Stimulated activated naive CD8-positive, alpha-beta T cell treated with anti-CD3 and anti-CD28 coated beads, Interleukin-15, Interleukin-2, amounts not matched to agents 100 ng/mL and 50 ng/mL, for 24 hours (primary cell): Measurements from ENCODE around the gene F5.
A peak's percentile ranks its signal among the peaks of the same experiment; 100 is the strongest.

Source experiments
- H3K27ac Mint-ChIP-seq: one replicate; pipeline ENCODE4 v1.8.0; 2021; ENCODE audit warnings: mild to moderate bottlenecking, mixed read lengths
- H3K27me3 Mint-ChIP-seq: one replicate; pipeline ENCODE4 v1.8.0; 2021; ENCODE audit warnings: mixed read lengths
- H3K36me3 Mint-ChIP-seq: one replicate; pipeline ENCODE4 v1.8.0; 2021; ENCODE audit warnings: low read depth, mixed read lengths
- H3K4me1 Mint-ChIP-seq: one replicate; pipeline ENCODE4 v1.8.0; 2021; ENCODE audit warnings: low read depth, mixed read lengths
- H3K4me3 Mint-ChIP-seq: one replicate; pipeline ENCODE4 v1.8.0; 2021; ENCODE audit warnings: mild to moderate bottlenecking, mixed read lengths
- H3K9me3 Mint-ChIP-seq: one replicate; pipeline ENCODE4 v1.8.0; 2021; ENCODE audit warnings: mixed read lengths

Gene F5

DNA sequence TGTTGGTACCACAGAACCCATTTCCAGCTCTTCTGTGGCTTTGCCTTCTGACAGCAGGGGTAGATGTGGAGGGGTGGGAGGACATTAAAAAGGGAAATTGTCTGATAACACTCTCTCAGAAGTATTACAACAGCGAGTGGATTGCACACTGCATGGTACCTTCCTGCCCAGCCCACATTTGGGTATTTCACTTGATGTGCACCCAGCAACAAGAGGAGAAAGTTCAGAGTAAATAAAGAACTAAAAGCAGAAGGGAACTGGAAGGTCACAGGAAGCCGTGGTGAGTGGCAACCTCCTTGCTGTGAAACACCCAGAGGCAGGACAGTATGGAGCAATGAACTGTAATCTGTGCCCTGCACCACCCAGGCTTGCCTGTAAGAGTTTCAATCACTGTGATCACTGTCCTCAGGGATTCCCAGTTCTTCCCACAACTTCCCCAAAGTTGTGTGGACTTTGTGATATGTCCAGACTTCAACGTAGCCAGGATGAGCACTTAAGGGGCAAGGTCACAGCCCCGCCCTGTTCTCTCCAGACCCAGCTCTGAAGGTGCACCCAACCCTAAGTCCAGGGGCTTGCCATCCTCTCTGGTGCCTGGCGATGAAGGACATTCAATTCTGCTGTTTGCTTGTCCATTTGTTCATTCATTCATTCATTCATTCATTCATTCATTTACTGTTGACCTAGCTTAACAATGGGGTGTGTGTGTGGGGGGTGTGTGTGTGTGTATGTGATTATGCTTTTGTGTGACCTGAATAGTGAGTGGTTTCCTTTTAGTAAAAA is 18.7 kb upstream of the F5 start:
- Mint-ChIP-seq H3K27me3 (no peaks in the 10 kb centered on the region), H3K4me1 (peaks cover 66% of the 10 kb centered on the region), H3K9me3 (no peaks in the 10 kb centered on the region), H3K27ac (peak overlapping the region; percentile 83), H3K36me3 (no peaks in the 10 kb centered on the region), H3K4me3 (peak overlapping the region; percentile 46)

DNA sequence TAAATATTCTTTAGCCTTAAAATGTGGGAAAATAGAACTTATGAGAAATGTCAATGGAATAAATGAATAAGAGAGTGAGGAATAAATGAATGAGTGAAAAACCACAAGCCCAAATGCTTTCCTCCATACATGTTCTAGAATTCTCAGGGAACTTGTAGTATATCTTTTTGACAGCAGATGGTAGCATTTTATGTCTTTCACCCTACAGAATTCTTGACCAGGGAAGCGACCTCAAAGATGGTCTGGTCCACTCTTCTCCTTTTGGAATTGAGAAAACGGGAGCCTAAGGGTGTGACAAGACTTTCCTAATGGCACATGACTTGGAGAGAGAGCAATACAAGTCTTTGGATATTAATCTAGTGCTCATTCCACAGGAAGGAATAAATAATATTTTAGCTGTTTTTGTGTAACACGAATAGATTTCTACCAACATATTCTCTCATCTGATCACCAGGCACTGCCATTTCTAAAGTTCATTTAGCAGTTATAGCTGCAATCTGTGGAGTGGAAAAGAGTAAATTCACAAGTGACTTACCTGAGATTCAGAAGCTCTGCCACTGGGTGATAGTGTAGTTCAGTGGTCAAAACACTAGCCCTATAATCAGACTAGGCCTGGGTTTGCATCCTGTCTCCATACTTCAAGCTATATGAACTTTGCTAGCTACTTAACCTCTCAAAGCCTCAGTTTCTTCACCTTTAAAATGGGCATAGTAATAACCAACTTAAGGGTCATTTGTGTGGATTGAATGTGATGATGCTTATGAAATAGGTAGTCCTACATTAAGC is 15.0 kb upstream of the F5 start:
- peaks cover 68% of the 10 kb centered on the region for H3K4me1 Mint-ChIP-seq
- H3K9me3 Mint-ChIP-seq, result no peaks in the 10 kb centered on the region
- H3K27me3 Mint-ChIP-seq, result no peaks in the 10 kb centered on the region
- H3K4me3 Mint-ChIP-seq, result peak overlapping the region; percentile 6
- no peaks in the 10 kb centered on the region for H3K36me3 Mint-ChIP-seq
- peak overlapping the region; percentile 82 for H3K27ac Mint-ChIP-seq

- peaks cover 73% of the 10 kb centered on the region for H3K4me1 Mint-ChIP-seq
- H3K27me3 Mint-ChIP-seq, result no peaks in the 10 kb centered on the region
- H3K36me3 Mint-ChIP-seq, result no peaks in the 10 kb centered on the region
- H3K27ac Mint-ChIP-seq, result peak overlapping the region; percentile 4
- no peak overlapping the region for H3K4me3 Mint-ChIP-seq
- no peaks in the 10 kb centered on the region for H3K9me3 Mint-ChIP-seq
Measured at GRCh38 chr1:169595764-169596711, 9.8 kb upstream of the F5 start.

DNA sequence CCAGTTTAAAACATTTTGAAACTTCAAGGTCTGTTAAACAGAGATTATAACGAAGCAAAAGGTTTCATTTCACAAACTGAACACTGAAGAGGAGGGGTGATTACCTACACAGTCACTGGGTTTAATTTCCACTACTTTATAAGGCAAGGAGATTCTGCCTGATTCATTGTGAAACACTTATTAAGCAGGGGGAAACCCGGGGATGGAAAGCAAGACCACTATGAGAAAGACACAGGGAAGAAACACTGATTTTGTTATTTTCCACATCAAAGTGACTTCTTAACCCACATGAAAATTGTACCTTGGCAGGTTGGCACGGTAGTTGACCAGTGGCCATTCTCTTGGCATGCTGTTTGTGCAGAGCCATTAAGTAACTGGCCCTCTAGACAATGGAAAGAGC is 8.1 kb upstream of the F5 start:
- peak overlapping the region; percentile 86 for H3K27ac Mint-ChIP-seq
- no peaks in the 10 kb centered on the region for H3K9me3 Mint-ChIP-seq
- no peaks in the 10 kb centered on the region for H3K36me3 Mint-ChIP-seq
- H3K27me3 Mint-ChIP-seq, result no peaks in the 10 kb centered on the region
- peak overlapping the region; percentile 70 for H3K4me3 Mint-ChIP-seq
- peaks cover 77% of the 10 kb centered on the region for H3K4me1 Mint-ChIP-seq

DNA sequence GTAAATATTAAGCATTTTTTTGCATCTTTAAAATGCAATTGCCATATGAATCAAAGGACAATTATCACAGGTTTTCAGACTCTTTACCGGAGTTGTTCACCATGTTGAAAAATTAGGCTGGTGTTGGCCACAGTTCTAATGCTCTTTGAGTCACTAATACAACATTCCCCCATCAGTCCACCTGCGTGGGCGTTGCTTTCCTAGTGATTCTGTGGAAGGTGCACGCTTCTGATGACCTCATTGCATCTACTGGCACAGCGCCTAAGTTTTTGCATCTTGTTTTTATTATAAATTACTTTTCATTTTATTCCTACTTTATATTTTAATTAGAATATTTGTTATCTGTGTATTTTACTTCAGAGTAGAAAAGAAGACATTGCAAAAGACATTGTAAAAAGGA is 4.7 kb upstream of the F5 start:
- peaks cover 99% of the 10 kb centered on the region for H3K4me1 Mint-ChIP-seq
- H3K4me3 Mint-ChIP-seq, result no peak overlapping the region
- no peaks in the 10 kb centered on the region for H3K36me3 Mint-ChIP-seq
- no peaks in the 10 kb centered on the region for H3K27me3 Mint-ChIP-seq
- no peaks in the 10 kb centered on the region for H3K9me3 Mint-ChIP-seq
- peak overlapping the region; percentile 49 for H3K27ac Mint-ChIP-seq

- Mint-ChIP-seq H3K27ac (peak overlapping the region; percentile 96), H3K4me1 (peaks cover 81% of the 10 kb centered on the region), H3K36me3 (peaks cover 4% of the 10 kb centered on the region), H3K9me3 (no peaks in the 10 kb centered on the region), H3K4me3 (peak overlapping the region; percentile 82), H3K27me3 (no peaks in the 10 kb centered on the region)
Measured at GRCh38 chr1:169588785-169589485, 2.7 kb upstream of the F5 start.

DNA sequence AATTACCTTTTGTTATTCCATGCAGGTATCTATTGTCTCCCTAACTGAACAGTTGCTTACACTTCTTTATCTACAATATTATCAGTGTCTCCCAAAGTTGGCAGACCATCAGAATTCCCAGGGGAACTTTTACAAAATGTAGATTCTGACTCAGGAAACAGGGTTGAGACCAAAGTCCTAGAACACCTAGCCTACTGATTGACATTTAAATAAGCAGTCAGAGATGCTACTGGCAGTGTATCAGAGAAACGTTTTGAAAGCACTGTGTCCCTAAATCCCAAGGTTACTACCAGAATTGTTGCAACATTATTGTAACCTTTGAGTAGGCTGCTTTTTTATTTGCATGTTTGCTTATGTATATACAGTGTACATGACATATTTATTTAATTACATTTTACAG is 1.8 kb upstream of the F5 start:
- Mint-ChIP-seq H3K27ac (peak overlapping the region; percentile 96), H3K36me3 (peaks cover 12% of the 10 kb centered on the region), H3K27me3 (no peaks in the 10 kb centered on the region), H3K4me1 (peaks cover 81% of the 10 kb centered on the region), H3K4me3 (no peak overlapping the region), H3K9me3 (no peaks in the 10 kb centered on the region)

DNA sequence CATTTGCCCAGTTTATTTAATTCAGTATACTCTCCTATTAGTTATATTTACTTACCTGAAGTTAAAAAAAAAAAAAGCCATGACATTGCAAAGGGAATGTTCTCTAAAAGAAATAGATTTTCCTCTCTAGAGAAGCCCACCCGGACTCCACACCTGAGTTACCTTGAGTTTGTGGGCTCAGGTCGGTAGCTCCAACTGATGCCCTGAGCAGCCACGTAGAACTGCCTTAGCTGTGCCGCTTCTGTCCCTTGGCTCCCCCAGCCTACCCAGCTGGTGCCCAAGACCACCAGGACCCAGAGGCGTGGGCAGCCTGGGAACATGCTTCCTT is 250 bp downstream of the F5 start:
- Mint-ChIP-seq H3K4me3 (peak overlapping the region; percentile 94), H3K9me3 (no peaks in the 10 kb centered on the region), H3K27ac (peak overlapping the region; percentile 96), H3K27me3 (no peaks in the 10 kb centered on the region), H3K36me3 (peaks cover 19% of the 10 kb centered on the region), H3K4me1 (peaks cover 67% of the 10 kb centered on the region)

DNA sequence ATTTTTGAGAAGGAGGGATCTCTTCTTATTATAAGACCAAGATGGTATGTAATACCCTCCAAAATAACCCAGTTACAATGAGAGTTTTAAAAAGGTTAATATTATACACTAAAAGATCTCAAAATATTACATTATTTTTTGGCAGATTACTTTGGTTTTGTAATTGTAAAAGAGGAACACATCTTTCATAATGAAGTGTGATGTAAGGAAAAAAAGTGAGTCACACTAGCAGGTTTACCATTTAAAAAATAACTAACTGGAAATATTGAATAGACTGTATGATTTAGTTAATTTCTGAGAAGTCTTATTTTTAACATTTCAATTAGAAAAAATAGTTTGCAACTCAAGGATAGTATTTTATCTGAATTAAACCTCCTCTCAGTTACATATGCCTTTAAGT is 1.1 kb downstream of the F5 start:
- peak overlapping the region; percentile 96 for H3K27ac Mint-ChIP-seq
- H3K4me1 Mint-ChIP-seq, result peaks cover 58% of the 10 kb centered on the region
- H3K9me3 Mint-ChIP-seq, result no peaks in the 10 kb centered on the region
- peaks cover 19% of the 10 kb centered on the region for H3K36me3 Mint-ChIP-seq
- H3K27me3 Mint-ChIP-seq, result no peaks in the 10 kb centered on the region
- peak overlapping the region; percentile 94 for H3K4me3 Mint-ChIP-seq

DNA sequence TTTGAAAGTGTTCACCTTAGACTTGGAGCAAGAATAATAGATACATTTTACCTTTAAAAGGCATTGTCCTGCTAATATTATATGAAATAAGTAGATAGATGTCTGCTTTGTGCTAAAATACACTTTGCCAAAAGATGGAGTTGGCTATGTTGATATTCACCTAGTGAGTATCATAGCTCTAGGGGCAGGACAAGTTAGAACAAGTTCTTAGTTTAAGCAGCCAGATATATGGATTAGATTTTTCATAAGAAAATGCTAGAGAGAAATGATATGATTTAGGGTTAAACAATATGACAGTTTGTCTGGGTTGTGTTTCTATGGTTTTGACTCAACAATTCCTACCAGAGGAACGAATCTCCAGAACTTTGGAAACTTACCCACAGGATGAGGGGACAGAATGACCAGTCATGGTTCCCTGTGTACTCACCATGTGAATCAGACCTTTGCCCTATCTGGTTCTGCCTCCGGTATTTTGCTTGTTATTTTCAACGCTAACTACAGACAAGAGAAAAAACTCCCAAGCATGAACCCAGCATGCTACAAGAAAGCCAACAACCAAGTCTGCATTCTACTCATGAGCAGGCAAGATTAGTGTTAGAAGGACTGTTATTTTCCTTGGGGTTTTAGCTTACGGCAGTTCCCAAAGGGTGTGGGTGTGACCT is 1.7 kb downstream of the F5 start:
- Mint-ChIP-seq H3K4me3 (peak overlapping the region; percentile 94), H3K9me3 (no peaks in the 10 kb centered on the region), H3K27me3 (no peaks in the 10 kb centered on the region), H3K4me1 (peaks cover 53% of the 10 kb centered on the region), H3K36me3 (peaks cover 19% of the 10 kb centered on the region), H3K27ac (peak overlapping the region; percentile 96)

- peaks cover 44% of the 10 kb centered on the region for H3K36me3 Mint-ChIP-seq
- no peak overlapping the region for H3K4me3 Mint-ChIP-seq
- no peaks in the 10 kb centered on the region for H3K27me3 Mint-ChIP-seq
- H3K4me1 Mint-ChIP-seq, result peaks cover 11% of the 10 kb centered on the region
- no peaks in the 10 kb centered on the region for H3K9me3 Mint-ChIP-seq
- H3K27ac Mint-ChIP-seq, result no peak overlapping the region
Measured at GRCh38 chr1:169577981-169578738, 8.1 kb downstream of the F5 start.

DNA sequence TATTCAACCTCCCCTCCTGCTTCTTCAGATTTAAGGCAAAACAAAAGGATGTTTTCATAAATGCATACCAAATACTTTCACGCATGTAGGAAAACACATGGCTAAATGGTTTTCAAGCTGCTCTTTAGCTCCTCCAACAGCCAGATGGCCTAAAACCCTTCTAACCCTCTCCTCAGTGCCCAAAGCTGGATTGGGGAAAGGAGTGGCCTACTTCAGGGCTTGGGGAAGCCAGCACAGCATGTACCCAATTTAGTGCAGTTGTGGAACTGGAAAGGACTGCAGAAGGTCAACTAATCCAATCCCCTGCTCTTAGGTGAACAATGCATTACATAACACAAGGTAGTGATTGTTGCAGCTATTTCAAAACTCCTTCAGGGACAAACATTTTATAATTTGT is 9.3 kb downstream of the F5 start:
- H3K9me3 Mint-ChIP-seq, result no peaks in the 10 kb centered on the region
- no peaks in the 10 kb centered on the region for H3K27me3 Mint-ChIP-seq
- H3K4me3 Mint-ChIP-seq, result no peak overlapping the region
- peaks cover 4% of the 10 kb centered on the region for H3K4me1 Mint-ChIP-seq
- peaks cover 46% of the 10 kb centered on the region for H3K36me3 Mint-ChIP-seq
- no peak overlapping the region for H3K27ac Mint-ChIP-seq

DNA sequence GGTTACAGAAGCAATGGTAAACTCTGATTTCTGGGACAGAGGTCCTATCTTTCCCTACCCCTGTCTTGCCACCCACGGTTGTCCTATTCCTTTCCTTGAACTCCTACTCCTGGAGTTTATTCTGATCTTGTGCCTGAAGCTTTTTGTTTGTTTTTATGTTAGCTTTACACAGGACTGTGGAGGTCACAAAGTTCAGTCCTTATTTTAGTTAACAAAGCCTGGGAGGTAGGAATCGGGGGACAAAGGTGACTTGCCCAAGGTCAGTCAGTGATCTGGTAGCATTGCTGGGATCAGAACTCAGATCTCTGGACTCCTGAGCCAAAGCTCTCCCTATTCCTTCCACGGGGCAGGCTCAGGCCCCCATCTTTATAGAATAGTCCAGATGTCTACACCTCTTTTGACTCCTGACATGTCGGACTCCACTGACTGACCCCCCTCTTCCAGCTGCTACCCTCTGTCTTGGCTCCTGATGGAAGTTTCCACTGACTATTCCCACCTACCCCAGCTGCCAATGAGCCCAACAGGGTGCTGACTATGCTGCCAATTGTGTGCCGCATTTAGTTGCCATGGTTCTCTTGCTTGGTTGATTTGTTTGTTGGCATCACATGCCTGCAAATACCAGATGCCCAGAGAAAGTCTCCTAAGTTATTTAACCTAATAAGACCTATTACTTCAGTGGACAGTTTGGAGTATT is 9.9 kb downstream of the F5 start:
- no peak overlapping the region for H3K27ac Mint-ChIP-seq
- no peak overlapping the region for H3K4me3 Mint-ChIP-seq
- H3K4me1 Mint-ChIP-seq, result peaks cover 4% of the 10 kb centered on the region
- H3K9me3 Mint-ChIP-seq, result no peaks in the 10 kb centered on the region
- H3K27me3 Mint-ChIP-seq, result no peaks in the 10 kb centered on the region
- H3K36me3 Mint-ChIP-seq, result peaks cover 51% of the 10 kb centered on the region
